ENCODE results near the gene HOXC13.

HOXC13 gene

DNA sequence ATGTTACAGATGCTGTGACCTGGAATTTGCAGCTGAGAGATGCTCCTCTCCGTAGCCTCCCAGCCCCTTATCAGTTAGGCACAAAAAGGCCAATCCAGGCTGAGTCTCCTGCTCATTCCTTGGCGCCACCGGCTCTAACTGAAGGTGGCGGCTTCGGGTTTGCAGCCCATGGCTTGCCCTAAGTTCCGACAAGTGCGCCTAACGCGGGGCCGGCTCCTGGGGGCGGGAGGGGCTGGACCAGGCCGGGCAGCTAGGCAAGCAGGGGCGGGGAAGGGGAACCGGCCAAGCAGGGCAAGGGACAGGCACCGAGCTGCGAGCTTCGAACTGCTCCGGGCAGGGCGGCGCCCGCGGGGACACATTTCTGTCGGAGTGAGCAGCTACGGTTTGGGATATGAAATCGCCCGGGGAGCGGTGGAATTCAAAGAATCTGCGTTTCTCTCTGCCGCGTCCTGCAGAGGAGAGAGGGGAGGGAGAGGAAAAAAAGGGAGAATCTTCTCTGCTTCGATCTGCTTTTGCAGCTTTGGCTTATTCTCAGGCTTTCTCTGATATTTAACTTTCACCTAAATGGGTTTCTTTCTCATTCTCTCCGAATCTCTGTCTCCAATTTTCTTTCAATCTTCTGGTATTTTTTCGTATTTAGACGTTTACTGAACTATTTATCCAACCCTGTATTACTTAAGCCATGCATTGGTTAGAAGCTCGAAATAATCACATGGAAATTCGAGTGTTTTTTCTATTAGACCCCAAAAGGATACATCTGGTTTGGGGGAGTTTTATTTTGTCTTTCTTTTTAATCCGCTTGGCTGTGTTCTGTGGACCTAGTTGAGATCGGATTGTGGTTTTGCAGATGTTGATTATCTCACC, 14.5 kb downstream of the HOXC13 start:
- no peak for DNase-seq (ENCODE audit: low spot score)
- TF ChIP-seq, protein P1, sequence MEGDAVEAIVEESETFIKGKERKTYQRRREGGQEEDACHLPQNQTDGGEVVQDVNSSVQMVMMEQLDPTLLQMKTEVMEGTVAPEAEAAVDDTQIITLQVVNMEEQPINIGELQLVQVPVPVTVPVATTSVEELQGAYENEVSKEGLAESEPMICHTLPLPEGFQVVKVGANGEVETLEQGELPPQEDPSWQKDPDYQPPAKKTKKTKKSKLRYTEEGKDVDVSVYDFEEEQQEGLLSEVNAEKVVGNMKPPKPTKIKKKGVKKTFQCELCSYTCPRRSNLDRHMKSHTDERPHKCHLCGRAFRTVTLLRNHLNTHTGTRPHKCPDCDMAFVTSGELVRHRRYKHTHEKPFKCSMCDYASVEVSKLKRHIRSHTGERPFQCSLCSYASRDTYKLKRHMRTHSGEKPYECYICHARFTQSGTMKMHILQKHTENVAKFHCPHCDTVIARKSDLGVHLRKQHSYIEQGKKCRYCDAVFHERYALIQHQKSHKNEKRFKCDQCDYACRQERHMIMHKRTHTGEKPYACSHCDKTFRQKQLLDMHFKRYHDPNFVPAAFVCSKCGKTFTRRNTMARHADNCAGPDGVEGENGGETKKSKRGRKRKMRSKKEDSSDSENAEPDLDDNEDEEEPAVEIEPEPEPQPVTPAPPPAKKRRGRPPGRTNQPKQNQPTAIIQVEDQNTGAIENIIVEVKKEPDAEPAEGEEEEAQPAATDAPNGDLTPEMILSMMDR (IDR thresholded peaks at IDR 0.05; ENCODE audit: extremely low read depth, missing control alignments): no peak

DNA sequence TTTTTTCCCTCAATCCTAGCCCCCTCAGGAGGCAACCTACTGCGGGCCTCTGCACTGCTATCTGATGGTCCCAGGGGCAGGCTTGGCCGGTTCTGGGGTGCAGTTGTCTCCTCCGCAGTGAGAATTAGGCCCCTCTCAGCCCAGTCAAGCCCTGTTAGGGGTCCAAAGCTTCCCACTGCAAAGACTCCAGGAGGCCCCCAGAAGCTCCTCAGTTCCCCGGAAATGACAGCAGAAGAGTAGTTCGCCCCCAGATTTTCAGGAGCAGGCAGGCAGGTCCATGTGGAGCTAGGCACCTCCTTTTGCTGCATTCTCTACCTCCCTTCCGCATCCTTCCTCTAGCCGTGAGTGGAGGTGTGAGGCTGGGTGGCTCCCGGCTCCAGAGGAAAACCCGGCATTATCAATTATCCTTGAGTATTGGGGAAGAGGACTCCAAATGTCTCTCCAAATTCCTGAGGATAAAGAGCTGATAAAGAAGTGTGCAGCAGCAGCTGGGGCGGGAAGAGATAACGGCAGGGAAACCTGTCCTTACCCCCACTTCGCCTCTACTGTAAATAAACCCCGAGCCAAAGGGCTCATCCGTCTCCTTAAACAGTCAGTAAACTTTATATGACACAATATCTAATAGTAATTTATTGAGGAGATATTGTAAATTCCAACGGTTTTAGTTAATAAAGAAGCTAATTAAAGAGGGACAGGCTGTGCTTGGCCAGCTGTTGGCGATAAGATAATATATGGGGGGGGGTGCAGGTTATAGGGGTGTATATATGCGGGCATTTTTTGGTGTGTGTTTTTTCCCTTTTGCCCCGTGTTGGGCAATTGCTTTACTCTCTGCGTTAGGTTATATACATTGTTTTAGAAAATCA, 15.4 kb downstream of the HOXC13 start:
- TF ChIP-seq, protein P1 (IDR thresholded peaks at IDR 0.05; ENCODE audit: extremely low read depth, missing control alignments): no peak
- DNase-seq (ENCODE audit: low spot score): no peak

DNA sequence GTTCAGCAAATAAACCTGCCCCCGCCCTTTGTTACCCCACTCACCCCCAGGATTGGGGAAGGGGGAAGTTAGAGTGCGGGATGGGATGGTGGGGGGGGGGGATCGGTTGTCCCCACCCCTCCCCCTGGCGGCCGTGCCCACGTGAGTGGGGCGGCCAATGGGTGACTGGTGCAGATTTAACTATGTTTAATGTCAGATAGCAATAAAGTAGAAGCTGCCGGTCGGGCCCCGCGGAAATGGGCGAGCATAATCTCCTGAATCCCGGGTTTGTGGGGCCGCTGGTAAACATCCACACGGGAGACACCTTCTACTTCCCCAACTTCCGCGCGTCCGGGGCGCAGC, 16.0 kb downstream of the HOXC13 start, which contains the start of gene HOXC12:
Gene HOXC12, plus strand, starts transcription at position 210 of the 342 bp plus-strand sequence. Its CDS starts 27 bp downstream, at position 237.
- TF ChIP-seq, protein P1 (IDR thresholded peaks at IDR 0.05; ENCODE audit: extremely low read depth, missing control alignments): no peak
- DNase-seq (ENCODE audit: low spot score): no peak

DNA sequence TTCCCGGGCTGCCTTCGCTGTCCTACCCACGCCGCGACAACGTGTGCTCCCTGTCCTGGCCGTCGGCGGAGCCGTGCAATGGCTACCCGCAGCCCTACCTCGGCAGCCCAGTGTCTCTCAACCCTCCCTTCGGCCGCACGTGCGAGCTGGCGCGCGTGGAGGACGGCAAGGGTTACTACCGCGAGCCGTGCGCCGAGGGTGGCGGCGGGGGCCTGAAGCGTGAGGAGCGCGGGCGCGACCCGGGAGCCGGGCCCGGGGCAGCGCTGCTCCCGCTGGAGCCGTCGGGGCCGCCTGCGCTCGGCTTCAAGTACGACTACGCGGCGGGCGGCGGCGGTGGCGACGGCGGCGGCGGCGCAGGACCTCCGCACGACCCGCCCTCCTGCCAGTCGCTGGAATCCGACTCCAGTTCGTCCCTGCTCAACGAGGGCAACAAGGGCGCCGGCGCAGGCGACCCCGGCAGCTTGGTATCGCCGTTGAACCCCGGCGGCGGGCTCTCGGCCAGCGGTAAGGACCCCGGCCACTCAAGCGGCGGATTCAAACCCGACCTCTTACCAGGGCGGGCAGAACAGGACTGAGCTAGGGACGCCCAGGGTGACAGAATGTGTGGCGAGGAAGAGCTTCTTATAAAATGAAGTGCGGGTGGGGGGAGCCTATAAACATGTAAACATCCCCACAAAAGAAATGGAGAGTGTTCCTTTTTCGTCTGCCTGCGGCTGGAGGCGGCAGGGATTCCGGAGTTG, 16.6 kb downstream of the HOXC13 start:
- DNase-seq (ENCODE audit: low spot score): no peak
- TF ChIP-seq, protein P1 (IDR thresholded peaks at IDR 0.05; ENCODE audit: extremely low read depth, missing control alignments): no peak

DNA sequence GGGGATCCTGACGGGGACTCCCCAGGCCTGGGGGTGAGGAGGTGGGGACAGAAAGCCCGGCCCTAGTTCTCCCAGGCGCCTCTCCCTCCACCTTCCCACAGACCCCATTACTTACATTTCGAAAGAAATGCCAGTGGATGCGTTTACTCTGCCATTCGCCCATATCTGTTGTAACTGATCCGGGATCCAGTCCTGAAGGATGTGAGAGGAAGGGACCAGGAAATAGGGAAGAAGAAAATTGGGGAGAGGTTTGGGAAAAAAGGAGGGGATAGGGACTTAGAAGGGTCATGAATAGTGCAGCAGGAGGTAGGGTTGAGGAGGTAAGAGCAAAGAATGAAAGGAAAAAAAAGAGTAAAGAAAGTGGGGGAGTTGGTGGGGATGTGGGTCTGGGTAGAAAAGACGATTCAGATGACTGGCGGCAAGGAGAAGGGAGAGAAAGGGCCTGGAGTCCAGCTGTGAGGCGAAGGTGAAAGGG, 17.2 kb downstream of the HOXC13 start:
- no peak for DNase-seq (ENCODE audit: low spot score)
- TF ChIP-seq, protein P1 (IDR thresholded peaks at IDR 0.05; ENCODE audit: extremely low read depth, missing control alignments): no peak

DNA sequence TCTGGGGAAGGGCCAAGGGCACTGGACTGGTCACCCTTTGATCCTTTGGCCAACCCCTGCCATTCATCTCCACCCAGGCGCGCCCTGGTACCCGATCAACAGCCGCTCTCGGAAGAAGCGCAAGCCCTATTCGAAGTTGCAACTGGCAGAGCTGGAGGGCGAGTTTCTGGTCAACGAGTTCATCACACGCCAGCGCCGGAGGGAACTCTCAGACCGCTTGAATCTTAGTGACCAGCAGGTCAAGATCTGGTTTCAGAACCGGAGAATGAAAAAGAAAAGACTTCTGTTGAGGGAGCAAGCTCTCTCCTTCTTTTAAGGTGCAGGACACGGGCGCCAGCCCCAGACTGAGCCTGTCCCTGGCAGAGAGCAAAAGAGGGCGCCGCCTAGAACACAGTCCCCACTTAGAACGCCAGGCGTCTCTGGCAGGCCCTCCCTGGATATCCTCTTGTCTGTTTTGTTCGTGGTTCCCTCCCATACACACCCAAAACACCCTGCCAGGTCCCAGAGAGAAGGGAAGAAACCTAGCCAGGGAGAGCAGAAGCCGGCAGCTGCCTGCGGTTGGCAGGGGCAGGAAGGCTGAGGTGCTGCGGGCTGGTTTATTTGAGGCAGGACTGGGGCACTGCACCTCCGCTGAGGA, 17.7 kb downstream of the HOXC13 start:
- TF ChIP-seq, protein P1 (IDR thresholded peaks at IDR 0.05; ENCODE audit: extremely low read depth, missing control alignments): no peak
- no peak for DNase-seq (ENCODE audit: low spot score)
